Endothelial cell (in vitro differentiated cells): ENCODE results near the gene PLAGL1. TPM values are rescaled to one million over a fixed set of nuclear protein-coding genes. Genes with fewer than 3 reads are reported as not detected.

Experiments
- DNase-seq: peaks from one replicate; pipeline ENCODE4 v3.0.0; 2021; ENCODE audit warnings: low spot score
- H3K27ac Mint-ChIP-seq: one replicate; pipeline ENCODE4 v1.8.0; 2021; ENCODE audit warnings: mixed read lengths, inconsistent platforms; ENCODE audit not compliant: unreplicated experiment
- H3K27me3 Mint-ChIP-seq: one replicate; pipeline ENCODE4 v1.8.0; 2021; ENCODE audit warnings: mild to moderate bottlenecking, moderate library complexity, mixed read lengths, inconsistent platforms; ENCODE audit not compliant: unreplicated experiment
- H3K36me3 Mint-ChIP-seq: one replicate; pipeline ENCODE4 v1.8.0; 2021; ENCODE audit warnings: mild to moderate bottlenecking, low read depth, mixed read lengths, inconsistent platforms; ENCODE audit not compliant: unreplicated experiment
- H3K4me1 Mint-ChIP-seq: one replicate; pipeline ENCODE4 v1.8.0; 2021; ENCODE audit warnings: mild to moderate bottlenecking, mixed read lengths, inconsistent platforms; ENCODE audit not compliant: unreplicated experiment
- H3K4me3 Mint-ChIP-seq: one replicate; pipeline ENCODE4 v1.8.0; 2021; ENCODE audit warnings: mild to moderate bottlenecking, mixed read lengths, inconsistent platforms; ENCODE audit not compliant: unreplicated experiment
- H3K9me3 Mint-ChIP-seq: one replicate; pipeline ENCODE4 v1.8.0; 2021; ENCODE audit warnings: mixed read lengths, inconsistent platforms; ENCODE audit not compliant: unreplicated experiment
- CTCF ChIP-seq: fragments of 200-600 bp; sonication (generic); IDR thresholded peaks from one replicate; pipeline ENCODE4 v1.5.0; 2021; ENCODE audit warnings: antibody characterized with exemption; ENCODE audit not compliant: unreplicated experiment
- total RNA-seq: library from RNA; stranded (reverse); fragmentation: NEBNext Ultra II Directional; extraction: Animal tissue kit (Norgen Biotek cat#: 25700); gene quantifications from one replicate; pipeline ENCODE4 v1.2.1, GENCODE V29; 2021; ENCODE audit not compliant: unreplicated experiment

The PLAGL1 gene
- total RNA-seq, 1 donor from 2014 or later = 294 TPM

GRCh38 chr6:143961886-143962878 is 45.9 kb downstream of the PLAGL1 start:
- peak overlapping the region; percentile 23 for H3K4me3 Mint-ChIP-seq
- peaks cover 43% of the 10 kb centered on the region for H3K36me3 Mint-ChIP-seq
- TF ChIP-seq CTCF = peak; percentile 74
- H3K9me3 Mint-ChIP-seq = no peaks in the 10 kb centered on the region
- peak; percentile 31 for DNase-seq
- H3K27ac Mint-ChIP-seq = peak overlapping the region; percentile 95
- H3K4me1 Mint-ChIP-seq = peaks cover 84% of the 10 kb centered on the region
- H3K27me3 Mint-ChIP-seq = peaks cover 15% of the 10 kb centered on the region

- H3K27ac Mint-ChIP-seq = no peak overlapping the region
- no peak overlapping the region for H3K4me3 Mint-ChIP-seq
- no peaks in the 10 kb centered on the region for H3K9me3 Mint-ChIP-seq
- peaks cover 15% of the 10 kb centered on the region for H3K27me3 Mint-ChIP-seq
- no peak for DNase-seq
- TF ChIP-seq CTCF = no peak
- peaks cover 80% of the 10 kb centered on the region for H3K4me1 Mint-ChIP-seq
- peaks cover 44% of the 10 kb centered on the region for H3K36me3 Mint-ChIP-seq
These were observed 47.0 kb downstream of the PLAGL1 start for GRCh38 chr6:143961066-143961465.

GRCh38 chr6:143959927-143960326 is 48.1 kb downstream of the PLAGL1 start:
- peaks cover 68% of the 10 kb centered on the region for H3K4me1 Mint-ChIP-seq
- DNase-seq = no peak
- TF ChIP-seq CTCF = no peak
- no peak overlapping the region for H3K4me3 Mint-ChIP-seq
- peaks cover 8% of the 10 kb centered on the region for H3K27me3 Mint-ChIP-seq
- H3K9me3 Mint-ChIP-seq = no peaks in the 10 kb centered on the region
- H3K36me3 Mint-ChIP-seq = peaks cover 34% of the 10 kb centered on the region
- H3K27ac Mint-ChIP-seq = peak overlapping the region; percentile 78

- Mint-ChIP-seq H3K27ac (peak overlapping the region; percentile 66), H3K36me3 (peaks cover 29% of the 10 kb centered on the region), H3K4me1 (peaks cover 58% of the 10 kb centered on the region), H3K9me3 (no peaks in the 10 kb centered on the region), H3K27me3 (peaks cover 8% of the 10 kb centered on the region), H3K4me3 (peak overlapping the region; percentile 50)
- DNase-seq = no peak
- TF ChIP-seq CTCF = no peak
These were observed 49.1 kb downstream of the PLAGL1 start for GRCh38 chr6:143958839-143959399.
